A549 (cell line): ENCODE measurements around the gene E2F1. TPM values are rescaled to one million over a fixed set of nuclear protein-coding genes. Genes with fewer than 3 reads are reported as not detected.

Source experiments
- ATAC-seq, 2 experiments: fragments of 200-7000 bp in 1 of 2; fragments of >200 bp in 1 of 2; cut with Nextera tagmentation in 1 of 2; cut with Tn5 transposase in 1 of 2; 3 replicates each; pipeline versions ENCODE4 v1.8.0 to v1.9.1; 2018 to 2020; ENCODE audit warnings: mild to moderate bottlenecking in 1 of 2, moderate library complexity in 1 of 2
- CTCF ChIA-PET: fragments of 300-600 bp; sonication (Branson Sonifier 250); formaldehyde crosslinking; extraction: SDS; loops from one replicate; lab custom pipeline; 2021; ENCODE audit warnings: antibody characterized with exemption, inconsistent platforms; lab: Yijun Ruan, JAX
- POLR2A ChIA-PET: fragments of 350-600 bp; formaldehyde crosslinking; extraction: SDS; loops from one replicate; lab custom pipeline; 2021; ENCODE audit warnings: antibody characterized with exemption, inconsistent platforms; lab: Yijun Ruan, JAX
- DNase-seq, 2 experiments: peaks; one replicate each; pipeline versions ENCODE4 v3.0.0 to v3.0.0-alpha.2; 2011 to 2016; ENCODE audit warnings: low read depth in 1 of 2, low spot score in 1 of 2
- FAIRE-seq: peaks from 2 replicates; lab custom pipeline; 2011; peaks lifted over from hg19 to GRCh38; lab: Jason Lieb, UNC
- H3K27ac ChIP-seq, 2 experiments: fragments of >200 bp; sonication (Bioruptor Twin); formaldehyde crosslinking; 3 replicates each; pipeline ENCODE4 v1.5.1; 2016 to 2017
- H3K4me1 ChIP-seq: fragments of >200 bp; sonication (Bioruptor Twin); formaldehyde crosslinking; 3 replicates; pipeline ENCODE4 v1.6.1; 2016
- H3K4me2 ChIP-seq: fragments of >200 bp; sonication (Bioruptor Twin); formaldehyde crosslinking; 3 replicates; pipeline ENCODE4 v1.6.1; 2016
- H3K4me3 ChIP-seq: fragments of >200 bp; sonication (Bioruptor Twin); formaldehyde crosslinking; 3 replicates; pipeline ENCODE4 v1.5.1; 2016
- H3K9me3 ChIP-seq: fragments of >200 bp; sonication (Bioruptor Twin); formaldehyde crosslinking; 3 replicates; pipeline ENCODE4 v1.6.1; 2016
- ATOH8 ChIP-seq: fragments of 250-450 bp; sonication (Bioruptor Pico); IDR thresholded peaks from 2 replicates; pipeline ENCODE4 v1.5.0; 2020; ENCODE audit warnings: low read depth, mild to moderate bottlenecking, moderate library complexity
- CBX2 ChIP-seq: fragments of 200-600 bp; sonication (generic); IDR thresholded peaks from 2 replicates; pipeline ENCODE4 v1.6.1; 2016; ENCODE audit warnings: low read depth, mild to moderate bottlenecking, borderline replicate concordance
- CEBPB ChIP-seq, 2 experiments: fragments of >200 bp in 1 of 2; sonication (Bioruptor Twin) in 1 of 2; formaldehyde crosslinking in 1 of 2; IDR thresholded peaks; 2 replicates each; pipeline ENCODE4 v1.6.1; 2012 to 2016
- CHD2 ChIP-seq: fragments of 150-350 bp; IDR thresholded peaks from 2 replicates; pipeline ENCODE4 v1.6.1; 2014; ENCODE audit warnings: low read length; ENCODE audit not compliant: partially characterized antibody
- CHD4 ChIP-seq: fragments of 200-600 bp; sonication (generic); IDR thresholded peaks from 2 replicates; pipeline ENCODE4 v1.6.1; 2016; ENCODE audit warnings: antibody characterized with exemption, mild to moderate bottlenecking, borderline replicate concordance
- E2F6 ChIP-seq: IDR thresholded peaks from 2 replicates; pipeline ENCODE4 v1.6.1; 2012; ENCODE audit warnings: low read depth, borderline replicate concordance
- EHMT2 ChIP-seq: fragments of 200-600 bp; sonication (generic); IDR thresholded peaks from 2 replicates; pipeline ENCODE4 v1.6.1; 2016; ENCODE audit warnings: antibody characterized with exemption, low read depth, mild to moderate bottlenecking, moderate library complexity
- EP300 ChIP-seq, 2 experiments: fragments of >200 bp; sonication (Bioruptor Twin); formaldehyde crosslinking; IDR thresholded peaks; 2 replicates in 1 of 2; 3 replicates in 1 of 2; pipeline ENCODE4 v1.6.1; 2016 to 2017
- ESRRA ChIP-seq: fragments of 150-350 bp; IDR thresholded peaks from 2 replicates; pipeline ENCODE4 v1.6.1; 2014; ENCODE audit warnings: mild to moderate bottlenecking, low read length, borderline replicate concordance
- FOSL2 ChIP-seq, 2 experiments: fragments of 450-650 bp in 1 of 2; fragments of >200 bp in 1 of 2; sonication (Bioruptor Twin) in 1 of 2; formaldehyde crosslinking; IDR thresholded peaks; 2 replicates each; pipeline versions ENCODE4 v1.5.0 to v1.6.1; 2016 to 2020; ENCODE audit warnings: mild to moderate bottlenecking in 1 of 2, moderate library complexity in 1 of 2
- FOXS1 ChIP-seq: fragments of 250-450 bp; sonication (Bioruptor Pico); IDR thresholded peaks from 2 replicates; pipeline ENCODE4 v1.5.0; 2020; ENCODE audit warnings: mild to moderate bottlenecking, moderate library complexity
- GATA3 ChIP-seq: IDR thresholded peaks from 2 replicates; pipeline ENCODE4 v1.6.1; 2012; ENCODE audit warnings: borderline replicate concordance
- HES2 ChIP-seq: fragments of >200 bp; sonication (Bioruptor Twin); formaldehyde crosslinking; IDR thresholded peaks from 2 replicates; pipeline ENCODE4 v1.6.1; 2016
- HOXA7 ChIP-seq: fragments of 250-450 bp; sonication (Bioruptor Pico); IDR thresholded peaks from 2 replicates; pipeline ENCODE4 v1.5.0; 2020; ENCODE audit warnings: mild to moderate bottlenecking, moderate library complexity
- JUNB ChIP-seq: fragments of >200 bp; sonication (Bioruptor Twin); formaldehyde crosslinking; IDR thresholded peaks from 2 replicates; pipeline ENCODE4 v1.6.1; 2016
- KDM1A ChIP-seq: fragments of 200-600 bp; sonication (generic); IDR thresholded peaks from 2 replicates; pipeline ENCODE4 v1.6.1; 2016; ENCODE audit warnings: low read depth, mild to moderate bottlenecking
- MAX ChIP-seq: IDR thresholded peaks from 2 replicates; pipeline ENCODE4 v1.6.1; 2012
- NFE2L2 ChIP-seq: fragments of 150-350 bp; conservative IDR thresholded peaks from 2 replicates; pipeline ENCODE4 v1.6.1; 2014; ENCODE audit warnings: low read length
- NR3C1 ChIP-seq: fragments of >200 bp; sonication (Bioruptor Twin); formaldehyde crosslinking; IDR thresholded peaks from 3 replicates; pipeline ENCODE4 v1.6.1; 2017
- PBX3 ChIP-seq: IDR thresholded peaks from 2 replicates; pipeline ENCODE4 v1.6.1; 2012
- REST ChIP-seq: fragments of 200-600 bp; sonication (generic); IDR thresholded peaks from 2 replicates; pipeline ENCODE4 v1.6.1; 2016; ENCODE audit warnings: antibody characterized with exemption, mild to moderate bottlenecking, moderate library complexity
- RNF2 ChIP-seq: fragments of 200-600 bp; sonication (generic); IDR thresholded peaks from 2 replicates; pipeline ENCODE4 v1.6.1; 2016; ENCODE audit warnings: low read depth, mild to moderate bottlenecking, antibody characterized with exemption, moderate library complexity, borderline replicate concordance
- SREBF2 ChIP-seq: fragments of 450-650 bp; IDR thresholded peaks from 2 replicates; pipeline ENCODE4 v1.6.1; 2014; ENCODE audit warnings: mild to moderate bottlenecking, moderate library complexity
- TP53 ChIP-seq: fragments of 250-450 bp; sonication (Bioruptor Pico); IDR thresholded peaks from 2 replicates; pipeline ENCODE4 v1.5.0; 2021; ENCODE audit warnings: mild to moderate bottlenecking, moderate library complexity
- ZC3H11A ChIP-seq: fragments of 450-650 bp; IDR thresholded peaks from 2 replicates; pipeline ENCODE4 v1.6.1; 2014; ENCODE audit warnings: antibody characterized with exemption, mild to moderate bottlenecking
- ZFP36 ChIP-seq: fragments of 450-650 bp; IDR thresholded peaks from 2 replicates; pipeline ENCODE4 v1.6.1; 2014; ENCODE audit warnings: borderline replicate concordance; ENCODE audit not compliant: partially characterized antibody
- WGBS: methylation state at CpG from one replicate; pipeline ENCODE4 v1.1.6; 2017; ENCODE audit errors: missing lambda C conversion rate; 5-methylcytosine and 5-hydroxymethylcytosine counted together
- polyA plus RNA-seq, 4 experiments: library from polyadenylated mRNA; depleted of rRNA in 3 of 4; stranded (reverse); fragments of >200 nt; fragmentation: RNase III in 1 of 4; extraction: RNeasy Plus Mini Kit Qiagen cat#74134 plus additional on column Dnase treatment in 1 of 4; gene quantifications; 2 replicates in 3 of 4; 3 replicates in 1 of 4; pipeline ENCODE4 v1.2.3, GENCODE V29; 2011 to 2017
- TF ChIP-seq, protein P1 (sequence below): fragments of 450-650 bp; IDR thresholded peaks from 2 replicates; pipeline ENCODE4 v1.6.1; 2014; ENCODE audit warnings: antibody characterized with exemption
- TF ChIP-seq, protein P2 (sequence below): fragments of 150-350 bp; IDR thresholded peaks from 2 replicates; pipeline ENCODE4 v1.6.1; 2014; ENCODE audit warnings: low read depth, mild to moderate bottlenecking, low read length

E2F1 gene
- polyA plus RNA-seq, 2 of the 4 experiments (the other 2 are of a cell fraction): 17.9 to 35.8 TPM

GRCh38 chr20:33697129-33697528 is 10.9 kb upstream of the E2F1 start:
- ChIA-PET POLR2A (no interaction called here), CTCF (interaction anchor here (1.3 kb wide), 1 partner anchor 35 kb away, joined by 3 read pairs; the partner anchor contains the start of gene ZNF341)
- no peak overlapping the region for H3K4me2 ChIP-seq
- DNase-seq: no peak
- 0 out of 3 replicates have a peak, but pooled peaks cover 3% of the 10 kb centered on the region for H3K4me1 ChIP-seq
- no peak overlapping the region for H3K27ac ChIP-seq
- H3K9me3 ChIP-seq: no peaks in the 10 kb centered on the region
- TF ChIP-seq RNF2 (no peak), ZFP36 (no peak), HOXA7 (CRISPR knock-in tag) (no peak), TP53 (CRISPR knock-in tag) (no peak), FOSL2 (IDR thresholded peaks at IDR 0.05) (no peak), FOSL2 (CRISPR knock-in tag; IDR thresholded peaks at IDR 0.05) (no peak), NR3C1 (no peak), CEBPB (IDR thresholded peaks at IDR 0.05) (no peak), GATA3 (no peak), ZC3H11A (no peak), MAX (no peak), EHMT2 (no peak), ESRRA (no peak), HES2 (no peak), ATOH8 (CRISPR knock-in tag) (no peak), REST (no peak), SREBF2 (no peak), EP300 (IDR thresholded peaks at IDR 0.05) (no peak), KDM1A (no peak), NFE2L2 (no peak)
- TF ChIP-seq, protein P1, sequence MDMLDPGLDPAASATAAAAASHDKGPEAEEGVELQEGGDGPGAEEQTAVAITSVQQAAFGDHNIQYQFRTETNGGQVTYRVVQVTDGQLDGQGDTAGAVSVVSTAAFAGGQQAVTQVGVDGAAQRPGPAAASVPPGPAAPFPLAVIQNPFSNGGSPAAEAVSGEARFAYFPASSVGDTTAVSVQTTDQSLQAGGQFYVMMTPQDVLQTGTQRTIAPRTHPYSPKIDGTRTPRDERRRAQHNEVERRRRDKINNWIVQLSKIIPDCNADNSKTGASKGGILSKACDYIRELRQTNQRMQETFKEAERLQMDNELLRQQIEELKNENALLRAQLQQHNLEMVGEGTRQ: no peak
- no peak for ATAC-seq
- H3K4me3 ChIP-seq: no peak overlapping the region
- 86% methylated on average over 8 of the region's 8 CpGs for WGBS
- no peak for FAIRE-seq

GRCh38 chr20:33696448-33696847 is 10.3 kb upstream of the E2F1 start:
- no peak overlapping the region for H3K4me3 ChIP-seq
- no peaks in the 10 kb centered on the region for H3K4me1 ChIP-seq
- WGBS: 89% methylated on average over 4 of the region's 4 CpGs
- ChIA-PET CTCF (interaction anchor here (0.9 kb wide), 1 partner anchor 85 kb away, joined by 3 read pairs; no protein-coding TSS in a partner anchor), POLR2A (interaction anchor here (0.6 kb wide), 1 partner anchor 21 kb away, joined by 4 read pairs; no protein-coding TSS in a partner anchor)
- no peak overlapping the region for H3K27ac ChIP-seq
- H3K4me2 ChIP-seq: no peak overlapping the region
- FAIRE-seq (no peak), DNase-seq (no peak), ATAC-seq (no peak)
- H3K9me3 ChIP-seq: no peaks in the 10 kb centered on the region
- no peak for TF ChIP-seq JUNB
- no peak for TF ChIP-seq CHD4
- no peak for TF ChIP-seq E2F6
- TF ChIP-seq NFE2L2: no peak
- TF ChIP-seq CHD2: no peak
- TF ChIP-seq CEBPB (IDR thresholded peaks at IDR 0.05): no peak
- no peak for TF ChIP-seq ZFP36
- no peak for TF ChIP-seq FOXS1 (CRISPR knock-in tag)
- no peak for TF ChIP-seq PBX3
- no peak for TF ChIP-seq CBX2
- TF ChIP-seq ZC3H11A: no peak
- TF ChIP-seq, protein P2, sequence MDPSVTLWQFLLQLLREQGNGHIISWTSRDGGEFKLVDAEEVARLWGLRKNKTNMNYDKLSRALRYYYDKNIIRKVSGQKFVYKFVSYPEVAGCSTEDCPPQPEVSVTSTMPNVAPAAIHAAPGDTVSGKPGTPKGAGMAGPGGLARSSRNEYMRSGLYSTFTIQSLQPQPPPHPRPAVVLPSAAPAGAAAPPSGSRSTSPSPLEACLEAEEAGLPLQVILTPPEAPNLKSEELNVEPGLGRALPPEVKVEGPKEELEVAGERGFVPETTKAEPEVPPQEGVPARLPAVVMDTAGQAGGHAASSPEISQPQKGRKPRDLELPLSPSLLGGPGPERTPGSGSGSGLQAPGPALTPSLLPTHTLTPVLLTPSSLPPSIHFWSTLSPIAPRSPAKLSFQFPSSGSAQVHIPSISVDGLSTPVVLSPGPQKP: no peak
- no peak for TF ChIP-seq NR3C1
